A673 (cell line): ENCODE measurements around the gene RIBC2.

ENCODE experiments used
- CTCF ChIP-seq: fragments of 300-800, 200-600 bp; sonication (generic); conservative IDR thresholded peaks from 2 replicates; pipeline ENCODE4 v1.5.1; 2017; ENCODE audit warnings: low read depth, mild to moderate bottlenecking, antibody characterized with exemption, low read length, moderate library complexity, mixed read lengths
- EZH2 ChIP-seq: fragments of 200-600 bp; sonication (generic); IDR thresholded peaks from 2 replicates; pipeline ENCODE4 v1.6.1; 2017; ENCODE audit warnings: borderline replicate concordance, low read depth, mild to moderate bottlenecking, mixed read lengths, antibody characterized with exemption, low read length; ENCODE audit not compliant: poor library complexity, severe bottlenecking

GRCh38 chr22:45389546-45389945 lies 23.9 kb upstream of the RIBC2 start:
- TF ChIP-seq CTCF (no peak), EZH2 (no peak)
